Smooth muscle cell of the brain vasculature (primary cell): ENCODE measurements around the gene ICAM3.
"Not testable (repeated sequence)": the region's sequence is repeated elsewhere in the genome, so short reads cannot be mapped to it uniquely, and the experiment has no call there.

ENCODE experiments used
- DNase-seq: peaks from one replicate; pipeline ENCODE4 v3.0.0-alpha.2; 2012; ENCODE audit warnings: low read depth, low spot score

ICAM3 gene

DNA sequence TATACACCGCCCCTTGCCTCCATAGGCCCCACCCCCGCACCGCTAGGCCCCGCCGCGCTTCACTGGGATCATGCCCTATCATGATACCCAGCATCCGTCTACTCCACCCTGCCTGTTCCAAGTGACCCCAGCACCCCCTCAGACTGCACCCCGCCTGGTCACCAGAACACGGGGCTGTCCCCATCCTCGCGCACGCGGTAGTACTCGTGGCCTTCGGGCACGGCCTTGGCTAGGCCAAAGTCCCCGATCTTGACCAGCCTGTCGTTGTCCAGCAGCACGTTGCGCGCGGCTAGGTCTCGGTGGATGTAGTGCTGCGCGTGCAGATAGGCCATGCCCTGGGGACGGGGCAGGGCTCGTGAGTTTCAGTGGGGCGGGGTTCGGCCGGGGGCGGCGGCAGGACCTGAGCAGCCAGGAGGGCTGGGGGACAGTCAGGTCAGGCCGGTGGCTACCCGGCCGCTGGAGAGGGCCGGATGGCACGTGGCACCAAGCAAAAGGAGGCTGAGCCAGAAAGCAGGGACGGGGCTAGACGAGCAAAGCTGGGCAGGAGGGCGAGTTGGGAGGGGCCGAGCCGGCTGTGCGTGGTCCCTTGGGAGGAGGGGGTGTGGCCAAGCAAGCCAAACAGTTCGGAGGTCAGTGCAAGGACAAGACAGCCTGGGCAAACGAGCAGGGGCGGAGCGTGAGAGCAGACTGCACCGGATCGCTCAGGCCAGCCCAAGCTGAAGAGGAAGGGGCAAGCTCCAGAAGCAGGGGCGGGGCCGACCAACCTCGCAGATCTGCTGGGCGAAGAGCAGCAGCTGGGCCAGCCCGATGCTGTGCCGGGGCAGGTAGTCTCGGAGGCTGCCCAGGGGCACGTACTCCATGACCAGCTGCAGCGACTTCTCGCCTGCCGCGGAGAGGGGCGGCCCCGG lies 13.6 kb upstream of the ICAM3 start:
- no peak for DNase-seq

- DNase-seq, result no peak
Observed at GRCh38 chr19:10346509-10346908, 7.1 kb upstream of the ICAM3 start.

- DNase-seq, result no peak
Observed at GRCh38 chr19:10344780-10345179, 5.4 kb upstream of the ICAM3 start.

DNA sequence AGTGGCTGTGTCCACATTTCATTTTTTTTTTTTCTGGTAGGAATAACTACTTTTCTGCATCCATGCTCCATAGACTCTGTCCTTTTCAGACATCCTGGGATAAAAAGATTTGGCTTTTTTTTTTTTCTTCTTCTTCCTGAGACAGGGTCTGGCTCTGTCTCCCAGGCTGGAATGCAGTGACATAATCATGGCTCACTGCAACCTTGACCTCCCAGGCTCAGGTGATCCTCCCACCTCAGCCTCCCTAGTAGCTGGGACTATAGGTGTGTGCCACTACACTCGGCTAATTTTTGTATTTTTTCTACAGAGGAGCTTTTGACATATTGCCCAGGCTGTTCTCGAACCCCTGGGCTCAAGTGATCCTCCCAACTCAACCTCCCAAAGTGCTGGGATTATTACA lies 4.1 kb upstream of the ICAM3 start:
- no peak for DNase-seq

DNA sequence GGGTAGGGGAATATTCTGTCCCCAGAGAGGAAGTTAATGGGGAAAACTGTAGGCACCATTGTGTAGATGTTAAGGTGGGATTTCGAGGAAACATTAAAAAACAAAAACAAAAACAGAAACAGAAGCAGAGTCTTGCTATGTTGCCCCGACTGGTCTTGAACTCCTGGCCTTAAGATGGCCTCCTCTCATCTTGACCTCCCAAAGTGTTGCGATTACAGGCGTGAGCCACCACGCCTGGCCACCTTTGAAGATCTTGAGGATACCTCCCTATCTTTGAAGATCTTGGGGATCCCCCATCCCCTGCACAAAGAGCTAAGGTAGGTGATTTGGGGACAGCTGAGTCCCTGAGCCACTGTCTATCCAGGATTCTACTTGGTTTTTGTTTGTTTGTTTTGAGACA lies 553 bp upstream of the ICAM3 start:
- DNase-seq, result no peak

GRCh38 chr19:10338940-10339339 lies 484 bp downstream of the ICAM3 start:
- DNase-seq, result no peak

DNA sequence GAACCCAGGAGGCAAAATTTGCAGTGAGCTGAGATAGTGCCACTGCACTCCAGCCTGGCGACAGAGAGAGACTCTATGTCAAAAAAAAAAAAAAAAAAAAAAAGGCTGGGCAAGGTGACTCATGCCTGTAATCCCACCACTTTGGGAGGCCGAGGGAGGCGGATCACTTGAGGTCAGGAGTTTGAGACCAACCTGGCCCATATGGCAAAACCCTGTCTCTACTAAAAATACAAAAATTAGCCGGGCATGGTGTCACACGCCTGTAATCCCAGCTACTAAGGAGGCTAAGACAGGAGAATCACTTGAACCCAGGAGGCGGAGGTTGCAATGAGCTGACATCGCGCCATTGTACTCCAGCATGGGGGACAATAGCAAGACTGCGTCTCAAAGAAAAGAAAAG lies 2.7 kb downstream of the ICAM3 start:
- DNase-seq, result not testable (repeated sequence)

DNA sequence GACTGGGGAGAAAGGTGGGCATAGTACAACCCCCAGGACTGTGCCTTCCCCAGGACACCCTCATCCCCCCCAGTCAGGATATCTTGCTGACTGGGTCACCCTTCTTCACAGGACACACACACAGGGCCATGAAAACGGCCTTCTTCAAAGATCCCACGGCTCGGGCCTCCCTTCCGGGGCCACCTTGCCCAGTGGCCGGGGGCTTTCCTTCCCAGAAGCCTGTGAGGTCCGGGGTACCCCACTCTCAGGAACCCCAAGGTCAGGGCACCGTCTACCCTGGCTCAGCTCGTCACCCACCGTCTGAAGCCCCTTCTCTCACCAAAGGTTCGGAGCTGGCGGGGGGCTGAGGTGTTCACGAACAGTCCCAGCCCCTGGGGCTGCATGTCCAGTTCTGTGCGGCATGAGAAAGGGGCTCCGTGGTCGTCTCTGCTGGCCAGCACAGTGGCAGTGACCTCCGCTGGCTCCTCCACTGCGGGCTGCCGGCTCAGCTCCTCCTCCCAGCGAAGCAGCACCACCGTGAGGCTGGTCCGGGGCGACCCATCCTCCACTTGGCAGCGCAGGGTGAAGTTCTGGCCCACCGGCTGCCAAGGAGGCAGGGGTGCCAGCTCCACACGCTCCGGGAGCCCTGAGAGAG lies 4.0 kb downstream of the ICAM3 start:
- DNase-seq, result no peak

GRCh38 chr19:10334588-10335351 lies 4.7 kb downstream of the ICAM3 start:
- peak; percentile 75 for DNase-seq

DNA sequence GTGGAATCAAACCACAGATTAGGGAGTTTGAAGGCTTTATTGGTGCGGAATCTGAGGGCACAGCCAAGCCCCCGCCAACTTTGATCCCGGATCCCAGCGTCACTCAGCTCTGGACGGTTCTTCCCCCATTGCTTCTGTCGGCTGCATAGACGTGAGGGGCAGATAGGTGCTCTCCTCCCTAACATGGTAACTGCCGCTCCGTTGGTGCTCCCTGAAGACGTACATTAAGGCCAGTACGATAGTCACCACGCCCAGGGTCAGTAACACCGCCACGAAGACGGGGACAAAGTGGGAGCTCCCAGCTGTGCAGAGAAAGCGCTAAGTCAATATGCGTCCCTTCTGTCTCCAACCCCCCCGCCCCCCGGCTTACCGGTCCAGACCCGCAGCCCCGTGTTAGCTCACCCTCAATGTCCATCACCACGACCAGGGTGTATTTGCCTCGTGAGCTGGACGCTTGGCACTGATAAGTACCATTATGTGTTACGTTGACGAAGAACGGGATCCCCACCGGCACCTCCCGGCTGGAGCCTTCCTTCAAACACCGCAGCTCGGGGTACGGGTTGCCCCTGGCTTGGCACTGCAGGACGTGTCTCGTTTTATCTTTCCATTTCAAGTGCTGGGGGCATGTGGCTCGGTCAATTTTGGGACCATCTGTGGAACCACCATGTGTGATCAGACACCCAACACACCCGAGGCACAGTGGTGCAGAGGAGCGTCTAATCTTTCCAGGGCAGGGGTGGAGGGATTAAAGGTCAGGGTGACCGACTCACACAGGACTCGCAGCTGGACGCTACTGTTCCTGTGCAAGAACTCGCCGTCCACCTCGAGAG lies 5.5 kb downstream of the ICAM3 start:
- no peak for DNase-seq

DNA sequence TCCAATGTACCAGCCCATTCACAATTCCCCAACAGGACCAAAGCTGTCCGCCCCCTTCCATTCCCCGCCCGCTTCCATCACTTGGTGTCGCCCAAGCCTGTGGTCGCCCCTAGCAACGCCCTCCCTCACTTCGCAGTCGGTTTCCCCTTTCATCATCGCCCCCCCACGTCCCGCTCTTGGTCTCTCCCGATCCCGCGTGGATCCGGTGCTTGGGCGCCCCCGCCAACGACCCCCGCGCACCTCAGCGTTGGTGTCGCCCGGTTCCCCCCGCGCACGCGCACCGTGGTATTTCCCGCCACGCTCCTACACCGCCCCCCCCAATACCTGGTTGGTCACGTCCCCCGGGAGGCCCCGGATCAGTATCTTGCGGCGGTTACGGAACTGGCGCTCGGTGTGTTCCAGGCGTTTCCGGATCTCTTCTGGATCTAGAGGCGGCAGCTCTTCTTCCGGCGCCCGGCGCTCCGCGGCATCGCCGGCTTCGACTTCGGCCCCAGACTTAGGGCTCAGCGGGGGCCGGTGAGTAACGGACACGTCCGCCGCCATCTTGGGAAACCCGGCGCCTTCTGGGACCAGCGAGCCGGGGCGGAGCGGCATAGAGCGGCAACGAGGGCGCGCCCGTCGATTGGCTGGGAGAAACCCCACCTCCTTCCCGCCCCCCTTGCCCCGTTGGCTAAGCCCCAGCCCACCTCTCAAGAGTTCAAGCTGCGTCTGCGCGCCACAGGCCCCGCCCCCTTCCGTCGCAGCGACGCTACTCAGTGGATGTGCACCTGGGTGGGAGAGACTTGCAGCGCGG lies 6.3 kb downstream of the ICAM3 start, which contains the start of gene RAVER1:
RAVER1 (minus strand) TSS at position 565 of the 793 bp plus-strand sequence; CDS start at position 543, 22 bp downstream.
- DNase-seq, result peak; percentile 95

DNA sequence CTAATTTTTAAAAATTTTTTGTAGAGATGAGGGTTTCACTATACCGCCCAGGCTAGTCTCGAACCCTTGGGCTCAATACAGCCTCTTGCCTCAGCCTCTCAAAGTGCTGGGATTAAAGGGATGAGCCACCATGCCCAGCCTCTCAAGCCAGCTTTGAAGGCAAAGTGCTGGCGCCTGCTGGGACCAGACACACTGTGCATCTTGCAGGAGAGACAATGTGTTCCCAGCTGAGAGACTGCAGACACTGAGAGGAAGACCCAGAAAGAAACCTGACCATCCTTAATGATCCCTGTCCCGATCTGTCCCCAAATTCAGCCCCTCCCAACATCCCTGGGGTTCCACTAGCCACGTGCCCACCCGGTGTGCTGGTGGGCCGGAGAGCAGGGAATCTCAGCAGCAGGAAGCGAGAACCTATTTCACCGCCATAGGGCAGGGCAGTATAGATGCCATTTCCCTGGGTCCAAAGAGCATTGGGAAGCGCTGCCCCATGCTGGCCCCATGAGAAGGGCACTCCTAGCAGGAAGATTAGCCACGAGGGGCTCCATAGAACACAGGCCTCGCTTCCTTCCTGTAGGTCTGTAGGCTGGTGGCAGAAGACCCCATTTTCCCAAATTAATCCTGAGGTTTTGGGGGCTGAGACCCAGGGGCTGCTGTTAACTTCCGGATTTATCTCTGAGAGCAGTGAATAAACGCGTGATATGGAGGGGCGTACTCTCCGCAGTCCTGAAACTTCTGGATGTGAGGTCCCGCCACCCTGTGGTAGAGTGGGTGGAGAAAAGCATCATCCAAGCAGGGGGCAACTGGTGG lies 7.1 kb downstream of the ICAM3 start:
- DNase-seq, result no peak

- no peak for DNase-seq
Observed at GRCh38 chr19:10329555-10329954, 9.9 kb downstream of the ICAM3 start.

DNA sequence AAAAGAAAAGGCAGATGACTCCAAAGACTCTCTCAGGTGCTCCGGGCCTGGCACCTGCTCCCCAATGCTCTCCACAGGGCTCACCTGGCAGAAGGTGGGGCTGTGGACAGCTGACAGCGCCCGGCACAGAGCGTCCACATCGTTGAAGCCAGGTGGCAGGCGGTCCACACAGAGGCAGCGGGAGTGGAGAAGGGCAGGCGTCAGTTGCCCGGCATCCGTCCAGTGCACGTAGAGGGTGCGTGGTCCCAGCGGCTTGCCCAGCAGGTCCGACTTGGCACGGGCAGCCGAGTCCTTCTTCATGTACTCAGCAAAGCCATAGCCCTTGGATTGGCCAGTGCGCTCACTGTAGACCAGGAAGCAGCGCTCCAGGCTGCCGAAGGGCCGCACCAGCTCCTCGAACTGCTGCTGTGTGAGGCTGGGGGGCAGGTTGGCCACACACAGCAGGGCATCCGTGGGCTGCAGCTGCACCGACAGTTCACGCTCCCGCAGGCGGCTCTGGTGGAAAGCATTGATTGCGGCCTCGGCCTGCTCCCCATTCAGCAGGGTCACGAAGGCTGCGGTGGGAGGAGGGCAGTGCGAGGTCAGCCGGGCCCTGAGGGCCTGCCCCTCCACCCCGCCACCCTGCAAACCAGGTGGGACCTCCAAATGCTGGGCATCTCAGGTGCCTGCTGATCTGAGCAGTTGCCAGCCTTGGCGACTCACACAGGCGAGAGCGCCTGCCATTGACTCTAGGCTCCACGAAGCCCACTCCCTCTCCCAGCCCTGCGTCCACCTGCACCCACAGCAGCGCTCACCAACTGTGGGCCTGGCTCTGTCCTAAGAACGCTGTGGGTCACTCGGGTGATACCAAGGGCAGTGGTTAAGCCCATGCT lies 10.6 kb downstream of the ICAM3 start:
- DNase-seq, result no peak

DNA sequence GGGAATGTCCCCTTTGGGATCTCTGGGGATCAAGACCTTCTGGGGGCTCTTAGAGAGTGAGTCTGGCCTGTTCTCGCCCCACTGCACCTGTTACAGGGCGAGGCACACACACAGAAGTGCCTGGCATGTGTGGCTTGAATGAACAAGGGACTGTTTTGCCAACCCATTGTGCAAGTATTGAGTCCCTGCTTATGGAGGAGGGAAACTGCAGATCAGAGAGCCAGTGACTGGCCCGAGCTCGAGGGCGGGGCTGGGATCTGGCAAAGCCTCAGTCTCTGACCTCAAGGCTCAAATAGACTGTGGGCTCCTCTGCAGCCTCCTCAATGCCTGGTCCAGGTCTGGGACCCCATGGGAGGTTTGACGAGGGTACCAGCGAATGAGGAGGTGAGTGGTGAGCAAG lies 11.6 kb downstream of the ICAM3 start:
- no peak for DNase-seq

DNA sequence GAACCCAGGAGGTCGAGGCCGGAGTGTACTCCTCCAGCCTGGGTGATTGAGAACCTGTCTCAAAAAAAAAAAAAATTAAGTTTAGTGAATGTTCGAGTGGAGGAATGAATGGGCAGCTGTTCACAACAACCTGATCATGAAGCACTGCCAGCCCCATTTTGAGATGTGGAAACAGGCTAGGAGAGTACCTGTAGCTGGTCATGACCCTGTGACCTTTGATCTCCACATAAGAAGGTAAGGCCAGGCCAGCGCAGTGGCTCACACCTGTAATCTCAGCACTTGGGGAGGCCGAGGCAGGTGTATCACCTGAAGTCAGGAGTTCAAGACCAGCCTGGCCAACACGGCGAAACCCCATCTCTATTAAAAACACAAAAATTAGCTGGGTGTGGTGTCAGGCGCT lies 13.7 kb downstream of the ICAM3 start:
- no peak for DNase-seq

DNA sequence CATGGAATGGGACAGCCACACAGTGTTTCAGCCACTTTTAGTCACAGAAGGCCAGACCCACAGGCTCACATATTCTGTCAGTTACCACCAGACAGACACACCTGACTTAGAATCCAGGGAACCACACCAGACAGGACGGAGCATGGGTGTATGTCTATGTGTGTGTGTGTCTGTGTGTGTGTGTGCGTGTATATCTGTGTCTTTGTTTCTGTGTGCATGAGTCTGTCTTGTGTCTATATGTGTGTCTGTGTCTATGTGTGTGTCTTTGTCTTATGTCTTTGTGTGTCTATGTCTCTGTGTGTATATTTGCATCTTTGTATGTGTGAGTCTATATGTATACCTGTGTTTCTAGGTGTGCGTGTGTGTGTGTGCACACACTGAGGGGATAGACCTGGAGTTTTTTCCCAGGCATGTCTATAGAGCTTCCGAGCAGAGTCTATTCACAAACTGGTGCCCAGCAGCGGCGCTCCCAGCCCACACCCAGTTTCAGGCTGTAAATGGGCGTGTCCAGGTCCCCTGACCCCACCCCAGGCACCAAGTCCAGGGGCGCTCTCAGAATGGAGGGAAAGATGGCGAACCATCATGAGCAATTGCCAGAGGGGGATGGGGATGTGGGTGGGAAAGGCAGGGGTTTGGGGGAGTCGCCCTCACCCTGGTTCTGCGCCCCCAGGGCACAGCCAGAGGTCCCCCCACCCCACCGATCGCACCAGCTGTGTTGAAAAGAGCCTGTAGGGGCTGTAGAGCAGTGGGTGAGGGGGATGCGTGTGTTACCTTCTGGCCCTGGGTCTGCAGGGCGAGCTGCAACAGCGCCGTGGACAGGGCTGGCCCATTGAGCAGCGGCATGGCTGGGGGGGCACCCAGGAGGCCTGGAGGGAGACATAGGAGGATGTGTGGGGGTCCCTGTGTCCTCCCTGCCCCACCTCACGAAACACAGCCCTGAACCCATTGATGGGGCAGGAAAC lies 17.3 kb downstream of the ICAM3 start:
- no peak for DNase-seq

DNA sequence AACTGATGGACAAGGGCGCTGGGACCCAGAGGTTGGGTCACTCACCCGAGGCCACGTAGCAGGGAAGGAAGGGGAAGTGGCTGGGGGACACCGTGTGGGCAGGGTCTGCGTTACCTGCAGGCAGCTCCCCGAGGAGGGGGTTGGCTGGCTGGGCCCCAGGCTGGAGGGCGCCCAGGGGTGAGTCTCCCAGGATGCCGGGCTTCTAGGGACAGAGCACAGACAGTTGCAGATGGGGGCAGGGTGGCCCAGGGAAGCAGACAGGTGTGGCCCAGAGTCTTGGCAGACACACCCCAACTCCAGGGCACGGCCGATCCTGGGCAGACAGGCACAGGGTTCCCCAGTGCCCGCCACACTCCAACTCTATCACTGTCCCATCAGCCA lies 18.0 kb downstream of the ICAM3 start:
- no peak for DNase-seq
